Daoy (cell line): Measurements from ENCODE around the gene KLK5. TPM values are rescaled to one million over a fixed set of nuclear protein-coding genes. Genes with fewer than 3 reads are reported as not detected.
"Not testable (repeated sequence)": the region's sequence is repeated elsewhere in the genome, so short reads cannot be mapped to it uniquely, and the experiment has no call there.

Experiments
- DNase-seq: peaks from one replicate; pipeline ENCODE4 v3.0.0-alpha.2; 2015; ENCODE audit warnings: low read depth
- total RNA-seq: library from RNA; depleted of rRNA; stranded (reverse); fragments of >200 nt; shearing (Covaris generic); gene quantifications from 2 replicates; pipeline ENCODE4 v1.2.3, GENCODE V29; 2014

Gene KLK5
- total RNA-seq, 1 experiment from 2014 or later = not detected

GRCh38 chr19:50921426-50922316 is 31.2 kb downstream of the KLK5 start:
- peak; percentile 52 for DNase-seq

- DNase-seq = no peak
Observed at GRCh38 chr19:50916069-50916468, 36.8 kb downstream of the KLK5 start.

GRCh38 chr19:50912727-50913716 is 39.8 kb downstream of the KLK5 start:
- DNase-seq = peak; percentile 51

- DNase-seq = no peak
Observed at GRCh38 chr19:50912102-50912599, 40.7 kb downstream of the KLK5 start.

- DNase-seq = no peak
Observed at GRCh38 chr19:50911206-50912101, 41.4 kb downstream of the KLK5 start, which contains the start of gene KLK4. Gene KLK4 (minus strand): TSS chr19:50911395. CDS start chr19:50910738, 657 bp downstream.

- no peak for DNase-seq
Observed at GRCh38 chr19:50910722-50911121, 42.1 kb downstream of the KLK5 start.

- peak; percentile 94 for DNase-seq
Observed at GRCh38 chr19:50909240-50910070, 43.4 kb downstream of the KLK5 start.

- no peak for DNase-seq
Observed at GRCh38 chr19:50908336-50908735, 44.5 kb downstream of the KLK5 start.

GRCh38 chr19:50906217-50906616 is 46.6 kb downstream of the KLK5 start:
- peak; percentile 58 for DNase-seq

- no peak for DNase-seq
Observed at GRCh38 chr19:50902640-50903039, 50.2 kb downstream of the KLK5 start.

- no peak for DNase-seq
Observed at GRCh38 chr19:50899569-50899968, 53.3 kb downstream of the KLK5 start.

- DNase-seq = no peak
Observed at GRCh38 chr19:50898018-50898417, 54.8 kb downstream of the KLK5 start.

GRCh38 chr19:50897612-50898011 is 55.2 kb downstream of the KLK5 start:
- DNase-seq = no peak

- no peak for DNase-seq
Observed at GRCh38 chr19:50897191-50897607, 55.6 kb downstream of the KLK5 start.

- peak; percentile 90 for DNase-seq
Observed at GRCh38 chr19:50896591-50897190, 56.1 kb downstream of the KLK5 start.

- not testable (repeated sequence) for DNase-seq
Observed at GRCh38 chr19:50896089-50896590, 56.7 kb downstream of the KLK5 start.

GRCh38 chr19:50894478-50895356 is 58.1 kb downstream of the KLK5 start:
- no peak for DNase-seq
